Measurements from ENCODE around the gene HEPH. TPM values are rescaled to one million over a fixed set of nuclear protein-coding genes. Genes with fewer than 3 reads are reported as not detected.

Gene HEPH
- total and polyA plus RNA-seq, 2 donors (not counting 1 experiment from before 2014, with no cell fraction given) = not detected

GRCh38 chrX:66166671-66167070, 2.6 kb downstream of the HEPH start:
- Histone ChIP-seq H2AFZ (ENCODE audit: insufficient read depth, low read depth, low read length, poor library complexity, severe bottlenecking) (no peak overlapping the region), H3K27me3 (replicated peaks in 1 of 4; ENCODE audit: control extremely low read depth in 1 of 4, control insufficient read depth in 3 of 4, insufficient read depth in 4 of 4, low read length in 3 of 4) (no peaks in the 10 kb centered on the region), H3K4me1 (ENCODE audit: control insufficient read depth in 2 of 2, insufficient read depth in 2 of 2, low read length in 2 of 2) (no peaks in the 10 kb centered on the region), H3K36me3 (replicated peaks in 1 of 2; ENCODE audit: control extremely low read depth in 1 of 2, control insufficient read depth in 1 of 2, extremely low read depth in 1 of 2, insufficient read depth in 2 of 2, low read length in 1 of 2) (no peaks in the 10 kb centered on the region), H3K27ac (ENCODE audit: low read length in 2 of 2) (no peak overlapping the region), H4K20me1 (ENCODE audit: control insufficient read depth, insufficient read depth, low read length, poor library complexity, severe bottlenecking) (no peaks in the 10 kb centered on the region), H3K9me3 (ENCODE audit: control extremely low read depth in 1 of 3, control insufficient read depth in 2 of 3, insufficient read depth in 1 of 3, low read length in 2 of 3) (no peaks in the 10 kb centered on the region), H3K4me3 (ENCODE audit: control extremely low read depth in 1 of 5, extremely low read depth in 1 of 5, insufficient read depth in 1 of 5, low read depth in 2 of 5, low read length in 4 of 5) (no peak overlapping the region), H3K4me2 (replicated peaks; ENCODE audit: low read depth, low read length, poor library complexity, severe bottlenecking) (no peak overlapping the region), H3K79me2 (ENCODE audit: control insufficient read depth, insufficient read depth, low read length) (no peaks in the 10 kb centered on the region), H3K9ac (ENCODE audit: low read length) (no peak overlapping the region)
- POLR2A ChIA-PET = no interaction called here
- DNase-seq (no peak), ATAC-seq (ENCODE audit: low read depth) (no peak)
- Mint-ChIP-seq H3K27ac (no peak overlapping the region), H3K27me3 (no peaks in the 10 kb centered on the region), H3K4me3 (no peak overlapping the region), H3K9me3 (ENCODE audit: insufficient read depth) (no peaks in the 10 kb centered on the region), H3K4me1 (no peaks in the 10 kb centered on the region)
- CTCF ChIA-PET = no interaction called here
- intact Hi-C loops (cut with micrococcal nuclease) = no loop called here
- TF ChIP-seq EZH2 (IDR thresholded peaks at IDR 0.05; ENCODE audit: borderline replicate concordance, insufficient read depth, low read depth, low read length, poor library complexity, severe bottlenecking) = no peak
- no peak for TF ChIP-seq CTCF (IDR thresholded peaks at IDR 0.05)

- no peak overlapping the region for H3K4me3 Mint-ChIP-seq
- CTCF ChIA-PET = no interaction called here
- Histone ChIP-seq H3K9ac (ENCODE audit: low read length) (no peak overlapping the region), H3K27me3 (replicated peaks in 1 of 4; ENCODE audit: control extremely low read depth in 1 of 4, control insufficient read depth in 3 of 4, insufficient read depth in 4 of 4, low read length in 3 of 4) (no peaks in the 10 kb centered on the region), H3K4me2 (replicated peaks; ENCODE audit: low read depth, low read length, poor library complexity, severe bottlenecking) (no peak overlapping the region), H2AFZ (ENCODE audit: insufficient read depth, low read depth, low read length, poor library complexity, severe bottlenecking) (no peak overlapping the region), H3K9me3 (ENCODE audit: control extremely low read depth in 1 of 3, control insufficient read depth in 2 of 3, insufficient read depth in 1 of 3, low read length in 2 of 3) (no peaks in the 10 kb centered on the region), H4K20me1 (ENCODE audit: control insufficient read depth, insufficient read depth, low read length, poor library complexity, severe bottlenecking) (no peaks in the 10 kb centered on the region), H3K4me1 (ENCODE audit: control insufficient read depth in 2 of 2, insufficient read depth in 2 of 2, low read length in 2 of 2) (no peaks in the 10 kb centered on the region), H3K79me2 (ENCODE audit: control insufficient read depth, insufficient read depth, low read length) (no peaks in the 10 kb centered on the region), H3K36me3 (replicated peaks in 1 of 2; ENCODE audit: control extremely low read depth in 1 of 2, control insufficient read depth in 1 of 2, extremely low read depth in 1 of 2, insufficient read depth in 2 of 2, low read length in 1 of 2) (no peaks in the 10 kb centered on the region), H3K27ac (ENCODE audit: low read length in 2 of 2) (no peak overlapping the region), H3K4me3 (ENCODE audit: control extremely low read depth in 1 of 5, extremely low read depth in 1 of 5, insufficient read depth in 1 of 5, low read depth in 2 of 5, low read length in 4 of 5) (no peak overlapping the region)
- no peaks in the 10 kb centered on the region for H3K4me1 Mint-ChIP-seq
- intact Hi-C loops (cut with micrococcal nuclease) = no loop called here
- no peaks in the 10 kb centered on the region for H3K9me3 Mint-ChIP-seq (ENCODE audit: insufficient read depth)
- POLR2A ChIA-PET = no interaction called here
- no peak for ATAC-seq (ENCODE audit: low read depth)
- no peaks in the 10 kb centered on the region for H3K27me3 Mint-ChIP-seq
- WGBS (ENCODE audit: insufficient coverage) = no CpG with 5 or more reads among the region's 2 CpGs
- DNase-seq = no peak
- H3K27ac Mint-ChIP-seq = no peak overlapping the region
- TF ChIP-seq EZH2 (IDR thresholded peaks at IDR 0.05; ENCODE audit: borderline replicate concordance, insufficient read depth, low read depth, low read length, poor library complexity, severe bottlenecking) (no peak), CTCF (IDR thresholded peaks at IDR 0.05) (no peak)
Measured at GRCh38 chrX:66167431-66167830, 3.4 kb downstream of the HEPH start.
